PC-9 (cell line): ENCODE data around the gene PIGN. TPM values are rescaled to one million over a fixed set of nuclear protein-coding genes. Genes with fewer than 3 reads are reported as not detected.

ENCODE experiments used
- BruUV-seq: library from RNA; stranded (reverse); fragments of 400-500 nt; replicated peaks from 2 replicates; lab custom pipeline; 2021; lab: Mats Ljungman, UMichigan
- CTCF ChIA-PET: fragments of 300-600 bp; sonication (Branson Sonifier 250); formaldehyde crosslinking; loops from one replicate; lab custom pipeline; 2022; ENCODE audit warnings: antibody characterized with exemption; lab: Charles Lee
- POLR2A ChIA-PET: fragments of 300-600 bp; sonication (Branson Sonifier 250); formaldehyde crosslinking; loops from one replicate; lab custom pipeline; 2022; ENCODE audit warnings: antibody characterized with exemption; ENCODE audit not compliant: unreplicated experiment; lab: Charles Lee
- DNase-seq, 2 experiments: peaks; one replicate each; pipeline versions ENCODE4 v3.0.0 to v3.0.0-alpha.2; 2015 to 2022; ENCODE audit warnings: mixed read lengths in 1 of 2
- H2AFZ ChIP-seq: fragments of 200-600 bp; sonication (generic); 2 replicates; pipeline ENCODE4 v1.8.1; 2017; ENCODE audit warnings: antibody characterized with exemption
- H3F3A ChIP-seq: fragments of 200-600 bp; sonication (generic); 2 replicates; pipeline ENCODE4 v1.8.1; 2017; ENCODE audit warnings: antibody characterized with exemption, mild to moderate bottlenecking, low read depth; ENCODE audit not compliant: insufficient read depth
- H3K27ac ChIP-seq: fragments of 200-600 bp; sonication (generic); 2 replicates; pipeline ENCODE4 v1.6.1; 2016; ENCODE audit warnings: mixed run types
- H3K27me3 ChIP-seq: fragments of 200-600 bp; sonication (generic); 2 replicates; pipeline ENCODE4 v1.6.1; 2016; ENCODE audit warnings: low read depth, mixed run types; ENCODE audit not compliant: insufficient read depth
- H3K36me3 ChIP-seq: fragments of 200-600 bp; sonication (generic); 2 replicates; pipeline ENCODE4 v1.6.1; 2016; ENCODE audit warnings: low read depth, mixed run types
- H3K4me1 ChIP-seq: fragments of 200-600 bp; sonication (generic); replicated peaks from 2 replicates; pipeline ENCODE4 v1.6.1; 2016; ENCODE audit warnings: mixed run types; ENCODE audit not compliant: insufficient read depth
- H3K4me2 ChIP-seq: fragments of 200-600 bp; sonication (generic); 2 replicates; pipeline ENCODE4 v1.6.1; 2017; ENCODE audit warnings: mixed run types
- H3K4me3 ChIP-seq: fragments of 200-600 bp; sonication (generic); 2 replicates; pipeline ENCODE4 v1.6.1; 2016; ENCODE audit warnings: mixed run types
- H3K79me2 ChIP-seq: fragments of 200-600 bp; sonication (generic); 2 replicates; pipeline ENCODE4 v1.6.1; 2017; ENCODE audit warnings: low read depth, mixed run types
- H3K9me2 ChIP-seq: fragments of 200-600 bp; sonication (generic); 2 replicates; pipeline ENCODE4 v1.8.1; 2017; ENCODE audit warnings: mild to moderate bottlenecking; ENCODE audit not compliant: insufficient read depth
- H3K9me3 ChIP-seq: fragments of 200-600 bp; sonication (generic); 2 replicates; pipeline ENCODE4 v1.8.1; 2016; ENCODE audit warnings: low read depth; ENCODE audit not compliant: insufficient read depth
- H4K20me1 ChIP-seq: fragments of 200-600 bp; sonication (generic); 2 replicates; pipeline ENCODE4 v1.8.1; 2017; ENCODE audit not compliant: insufficient read depth
- EZH2 ChIP-seq: fragments of 200-600 bp; sonication (generic); IDR thresholded peaks from 2 replicates; pipeline ENCODE4 v1.8.0; 2017; ENCODE audit warnings: antibody characterized with exemption, low read depth
- intact Hi-C: fragments of 100-400 bp; cut with micrococcal nuclease; formaldehyde crosslinking; loops from one replicate; pipeline ENCODE4 v1.10.0; 2022; ENCODE audit not compliant: unreplicated experiment
- total RNA-seq: library from RNA; stranded (reverse); gene quantifications from 2 replicates; pipeline ENCODE4 v1.2.3, GENCODE V29; 2021
- TF ChIP-seq, protein P1 (sequence below): fragments of 200-600 bp; sonication (generic); conservative IDR thresholded peaks from 2 replicates; pipeline ENCODE4 v1.6.1; 2017; ENCODE audit warnings: mixed run types, antibody characterized with exemption, mild to moderate bottlenecking, moderate library complexity

Gene PIGN
- total RNA-seq, 1 experiment from 2014 or later = 20.3 TPM

DNA sequence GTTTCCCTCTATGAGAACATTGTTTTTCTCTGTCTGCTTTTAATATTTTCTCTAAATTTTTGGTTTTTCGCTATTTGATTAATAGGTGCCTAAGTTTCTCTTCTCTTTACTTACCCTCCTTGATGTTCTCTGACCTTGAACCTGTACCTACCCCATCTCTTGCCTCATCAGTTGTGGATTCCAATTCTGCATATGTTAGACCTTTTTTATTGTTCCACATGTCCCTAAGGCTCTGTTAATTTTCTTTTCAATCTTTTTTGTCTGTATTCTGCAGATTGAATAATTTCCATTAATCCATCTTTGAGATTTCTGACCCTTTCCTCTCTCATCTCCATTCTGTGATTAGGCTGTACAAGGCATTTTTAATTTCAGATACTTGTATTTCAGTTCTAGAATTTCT, 23.3 kb upstream of the PIGN start:
- intact Hi-C loops = no loop called here
- ChIA-PET POLR2A (no interaction called here), CTCF (no interaction called here)

DNA sequence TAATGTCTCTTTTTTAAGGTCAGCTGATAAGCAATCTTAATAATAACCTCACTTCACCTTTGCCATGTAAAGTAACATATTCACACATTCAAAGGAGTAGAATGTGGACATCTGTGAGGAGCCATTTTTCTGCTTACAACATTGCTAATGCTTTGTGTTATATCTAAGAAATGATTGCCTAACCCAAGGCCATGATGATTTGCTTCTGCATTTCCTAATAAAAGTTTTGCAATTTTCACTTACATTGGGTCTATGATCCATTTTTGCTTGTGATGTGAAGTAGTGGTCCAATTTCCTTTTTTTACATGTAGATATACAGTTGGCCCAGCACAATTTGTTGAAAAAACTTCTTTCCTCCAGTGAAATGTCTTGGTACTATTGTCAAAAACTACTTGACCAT, 22.2 kb upstream of the PIGN start:
- Histone ChIP-seq H3K27ac (no peak overlapping the region), H2AFZ (no peak overlapping the region), H3K4me2 (no peak overlapping the region), H3K9me3 (no peaks in the 10 kb centered on the region), H3K36me3 (0 out of 2 replicates have a peak, but pooled peaks cover under 1% of the 10 kb centered on the region), H3F3A (no peaks in the 10 kb centered on the region), H3K9me2 (0 out of 2 replicates have a peak, but pooled peaks cover 4% of the 10 kb centered on the region), H4K20me1 (no peaks in the 10 kb centered on the region), H3K4me1 (no peaks in the 10 kb centered on the region), H3K4me3 (no peak overlapping the region), H3K79me2 (peaks cover 74% of the 10 kb centered on the region), H3K27me3 (no peaks in the 10 kb centered on the region)
- intact Hi-C loops = no loop called here
- TF ChIP-seq, protein P1, sequence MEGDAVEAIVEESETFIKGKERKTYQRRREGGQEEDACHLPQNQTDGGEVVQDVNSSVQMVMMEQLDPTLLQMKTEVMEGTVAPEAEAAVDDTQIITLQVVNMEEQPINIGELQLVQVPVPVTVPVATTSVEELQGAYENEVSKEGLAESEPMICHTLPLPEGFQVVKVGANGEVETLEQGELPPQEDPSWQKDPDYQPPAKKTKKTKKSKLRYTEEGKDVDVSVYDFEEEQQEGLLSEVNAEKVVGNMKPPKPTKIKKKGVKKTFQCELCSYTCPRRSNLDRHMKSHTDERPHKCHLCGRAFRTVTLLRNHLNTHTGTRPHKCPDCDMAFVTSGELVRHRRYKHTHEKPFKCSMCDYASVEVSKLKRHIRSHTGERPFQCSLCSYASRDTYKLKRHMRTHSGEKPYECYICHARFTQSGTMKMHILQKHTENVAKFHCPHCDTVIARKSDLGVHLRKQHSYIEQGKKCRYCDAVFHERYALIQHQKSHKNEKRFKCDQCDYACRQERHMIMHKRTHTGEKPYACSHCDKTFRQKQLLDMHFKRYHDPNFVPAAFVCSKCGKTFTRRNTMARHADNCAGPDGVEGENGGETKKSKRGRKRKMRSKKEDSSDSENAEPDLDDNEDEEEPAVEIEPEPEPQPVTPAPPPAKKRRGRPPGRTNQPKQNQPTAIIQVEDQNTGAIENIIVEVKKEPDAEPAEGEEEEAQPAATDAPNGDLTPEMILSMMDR = no peak
- DNase-seq = no peak
- no TSS peak for BruUV-seq
- ChIA-PET POLR2A (no interaction called here), CTCF (no interaction called here)

More for the DNA sequence above, 23.3 kb upstream of the PIGN start:
- no peak overlapping the region for H3K4me3 ChIP-seq
- H2AFZ ChIP-seq = no peak overlapping the region
- no peak for DNase-seq
- no peak overlapping the region for H3K4me2 ChIP-seq
- no peaks in the 10 kb centered on the region for H3K27me3 ChIP-seq
- H3F3A ChIP-seq = no peaks in the 10 kb centered on the region
- H3K9me3 ChIP-seq = no peaks in the 10 kb centered on the region
- H3K9me2 ChIP-seq = 0 out of 2 replicates have a peak, but pooled peaks cover 2% of the 10 kb centered on the region
- no peaks in the 10 kb centered on the region for H4K20me1 ChIP-seq
- BruUV-seq = no TSS peak
- no peak for TF ChIP-seq EZH2
- TF ChIP-seq, protein P1 = no peak
- H3K36me3 ChIP-seq = peaks cover 6% of the 10 kb centered on the region; the same call in 1 of the 2 replicates
- no peak overlapping the region for H3K27ac ChIP-seq
- H3K4me1 ChIP-seq = no peaks in the 10 kb centered on the region
- H3K79me2 ChIP-seq = peaks cover 67% of the 10 kb centered on the region

DNA sequence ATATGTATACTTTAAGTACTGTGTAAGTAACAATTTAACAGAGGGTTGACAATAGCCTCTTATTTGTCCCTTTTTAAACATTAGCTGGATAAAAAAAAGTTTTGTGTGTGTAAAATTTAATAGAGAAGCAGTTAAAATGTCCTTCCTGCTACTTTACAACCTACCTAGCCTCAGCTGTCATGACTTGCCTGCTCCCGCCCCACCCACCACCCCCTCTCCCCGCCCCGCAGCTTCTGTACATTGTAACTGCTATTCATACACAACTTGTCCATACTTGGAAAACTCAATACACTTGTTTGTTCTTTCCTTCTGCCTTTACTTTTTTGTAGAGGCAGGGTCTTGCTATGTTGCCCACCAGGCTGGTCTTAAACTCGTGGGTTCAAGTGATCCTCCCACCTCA, 19.7 kb upstream of the PIGN start:
- peaks cover 13% of the 10 kb centered on the region for H3K4me1 ChIP-seq
- no peak overlapping the region for H3K4me2 ChIP-seq
- H3K9me2 ChIP-seq = 0 out of 2 replicates have a peak, but pooled peaks cover 4% of the 10 kb centered on the region
- ChIA-PET CTCF (no interaction called here), POLR2A (no interaction called here)
- TF ChIP-seq, protein P1 = no peak
- TF ChIP-seq EZH2 = no peak
- no TSS peak for BruUV-seq
- peaks cover 90% of the 10 kb centered on the region for H3K79me2 ChIP-seq
- no peak overlapping the region for H3K4me3 ChIP-seq
- intact Hi-C loops = no loop called here
- no peak overlapping the region for H3K27ac ChIP-seq
- DNase-seq = no peak
- no peak overlapping the region for H2AFZ ChIP-seq
- H3K36me3 ChIP-seq = no peaks in the 10 kb centered on the region
- H3K9me3 ChIP-seq = no peaks in the 10 kb centered on the region
- H3F3A ChIP-seq = peaks cover 2% of the 10 kb centered on the region
- H3K27me3 ChIP-seq = no peaks in the 10 kb centered on the region
- H4K20me1 ChIP-seq = 0 out of 2 replicates have a peak, but pooled peaks cover 2% of the 10 kb centered on the region
